GM19023 (cell line): ENCODE data around the gene GCK.
A peak's percentile ranks its signal among the peaks of the same experiment; 100 is the strongest.

ENCODE experiments used
- ATAC-seq: cut with Tn5 transposase; IDR thresholded peaks from one replicate; pipeline ENCODE4 v1.9.1; 2021; ENCODE audit warnings: mild to moderate bottlenecking, moderate library complexity; ENCODE audit not compliant: unreplicated experiment

Gene GCK

DNA sequence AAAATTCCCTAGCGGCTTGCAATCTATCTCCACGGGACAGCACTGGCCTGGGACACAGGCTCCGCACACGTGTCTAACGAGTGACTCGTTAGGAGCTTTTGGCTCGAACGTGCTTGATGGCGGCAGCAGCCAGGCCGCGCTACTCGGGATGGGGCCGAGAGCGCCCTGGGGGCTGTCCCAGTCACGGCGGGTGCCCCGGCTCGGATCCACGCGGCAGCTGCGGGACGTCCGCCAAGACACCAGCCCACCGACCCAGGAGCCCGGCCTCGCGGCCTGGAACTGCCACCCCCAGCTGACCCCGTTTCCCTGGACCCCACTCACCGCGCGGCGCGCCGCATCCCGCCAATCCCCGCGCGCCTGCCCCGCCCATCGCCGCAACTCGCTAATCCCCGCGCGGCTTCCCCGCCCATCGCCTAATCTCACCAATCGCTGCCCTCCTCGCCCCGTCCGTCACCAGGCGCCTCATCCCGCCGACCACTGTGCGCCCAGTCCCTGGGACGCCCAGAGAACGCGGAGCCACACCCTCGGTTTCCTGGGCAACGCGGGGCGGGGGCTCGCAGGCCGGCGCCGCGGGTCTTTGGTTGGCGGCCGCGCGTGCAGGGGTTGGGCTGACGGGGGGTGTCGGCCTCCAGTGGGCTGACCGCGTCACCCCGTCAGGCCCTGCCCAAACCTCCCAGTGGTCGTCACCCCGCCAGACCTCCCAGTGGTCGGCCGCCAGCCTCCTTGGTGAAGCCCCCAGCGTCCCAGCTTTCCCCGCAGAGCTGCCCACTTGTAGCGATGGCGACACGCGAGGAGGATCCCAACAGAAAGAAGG is 65.8 kb downstream of the GCK start, which contains the start of gene POLD2:
POLD2 (minus strand) TSS at position 359 of the 814 bp plus-strand sequence. CDS start 1,495 bp downstream, outside the sequence.
- ATAC-seq: peak; percentile 99

DNA sequence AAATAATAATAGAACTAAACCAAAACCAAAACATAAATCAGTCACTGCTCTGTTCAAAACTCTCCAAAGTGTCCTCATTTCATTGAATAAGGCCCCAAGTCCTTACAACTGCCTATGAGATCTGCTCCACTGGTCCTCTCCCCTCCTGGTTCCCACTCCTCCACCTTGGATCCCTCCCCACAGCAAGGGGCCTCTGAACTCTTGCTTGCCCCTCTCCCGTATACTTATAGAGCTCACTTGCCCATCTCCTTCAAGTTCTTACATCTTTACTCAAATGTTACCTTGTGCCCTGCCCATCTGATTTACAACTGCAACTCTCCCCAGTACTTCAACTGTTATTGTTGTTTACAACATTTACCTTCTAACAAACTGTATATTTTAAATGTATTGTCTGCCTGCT is 66.7 kb downstream of the GCK start:
- no peak for ATAC-seq

DNA sequence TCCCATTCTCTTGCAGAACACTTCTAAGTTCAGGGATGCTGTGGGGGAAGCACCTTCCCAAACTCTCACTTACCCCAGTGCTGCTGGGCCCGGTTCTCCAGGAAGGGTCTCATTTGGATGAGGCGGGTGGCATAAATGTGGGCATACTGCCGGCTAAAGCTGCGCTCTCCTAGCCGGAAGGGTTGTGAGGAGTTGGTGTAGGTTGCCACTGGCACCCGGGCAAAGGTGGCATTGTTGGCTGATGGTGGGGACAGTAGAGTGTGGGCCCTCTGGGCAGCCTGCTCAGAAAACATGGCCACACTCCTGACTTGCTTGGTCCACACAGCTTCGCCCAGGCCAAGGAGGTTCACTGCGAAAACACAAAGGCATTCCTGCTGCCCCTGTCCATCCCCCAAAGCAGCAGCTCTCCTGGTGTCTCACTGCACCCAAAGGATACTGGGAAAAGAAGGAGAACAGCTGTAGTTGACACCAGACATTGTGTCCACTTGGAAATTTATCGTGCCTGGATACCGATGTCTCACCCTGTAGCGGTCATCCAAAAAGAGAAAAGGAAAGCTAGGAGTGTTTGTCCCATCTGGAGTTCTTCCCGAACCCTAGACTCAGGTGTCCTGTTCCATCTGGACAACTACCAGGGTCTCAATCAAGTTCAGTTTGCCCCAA is 67.3 kb downstream of the GCK start:
- ATAC-seq: no peak

DNA sequence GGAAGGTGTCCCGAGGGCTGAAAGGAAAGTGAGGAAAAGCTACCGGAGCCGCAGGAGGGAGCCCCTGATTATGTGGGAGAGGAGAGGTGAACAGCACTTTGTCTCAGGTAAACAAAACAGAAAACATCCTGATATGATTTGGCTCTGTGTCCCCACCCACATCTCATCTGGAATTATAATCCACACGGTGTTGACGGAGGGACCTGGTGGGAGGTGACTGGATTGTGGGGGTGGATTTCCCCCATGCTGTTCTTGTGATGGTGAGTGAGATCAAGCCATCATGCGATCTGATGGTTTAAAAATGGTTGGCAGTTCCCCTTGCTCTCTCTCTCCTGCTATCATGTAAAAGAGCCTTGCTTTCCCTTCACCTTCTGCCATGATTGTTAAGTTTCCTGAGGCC is 68.8 kb downstream of the GCK start:
- ATAC-seq: no peak

DNA sequence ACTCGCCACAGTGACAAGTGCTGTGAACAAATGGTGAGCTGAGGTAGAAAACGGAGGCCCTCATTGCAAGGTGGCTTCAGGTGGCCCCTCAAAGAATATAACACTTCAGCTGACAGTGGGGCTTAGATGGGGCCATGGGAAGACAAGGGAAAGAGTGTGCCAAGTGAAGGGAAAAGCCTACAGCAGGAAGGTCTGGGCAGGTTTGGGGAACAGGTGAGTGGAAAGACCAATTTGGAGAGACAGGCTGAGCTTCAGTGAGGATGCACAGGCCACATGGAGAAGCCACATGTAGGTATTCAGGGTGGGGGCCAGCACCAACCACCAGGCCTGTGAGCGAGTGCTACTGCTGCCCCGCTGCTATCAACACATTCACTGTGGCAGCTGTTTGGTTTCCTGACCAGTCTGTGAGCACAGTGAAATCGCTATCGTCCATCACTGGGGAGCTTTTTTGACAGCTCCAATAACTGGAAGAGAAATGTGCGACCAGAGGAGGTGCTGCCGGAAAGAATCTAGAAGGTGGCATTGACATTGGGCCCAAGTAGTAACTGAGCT is 69.3 kb downstream of the GCK start:
- ATAC-seq: no peak

DNA sequence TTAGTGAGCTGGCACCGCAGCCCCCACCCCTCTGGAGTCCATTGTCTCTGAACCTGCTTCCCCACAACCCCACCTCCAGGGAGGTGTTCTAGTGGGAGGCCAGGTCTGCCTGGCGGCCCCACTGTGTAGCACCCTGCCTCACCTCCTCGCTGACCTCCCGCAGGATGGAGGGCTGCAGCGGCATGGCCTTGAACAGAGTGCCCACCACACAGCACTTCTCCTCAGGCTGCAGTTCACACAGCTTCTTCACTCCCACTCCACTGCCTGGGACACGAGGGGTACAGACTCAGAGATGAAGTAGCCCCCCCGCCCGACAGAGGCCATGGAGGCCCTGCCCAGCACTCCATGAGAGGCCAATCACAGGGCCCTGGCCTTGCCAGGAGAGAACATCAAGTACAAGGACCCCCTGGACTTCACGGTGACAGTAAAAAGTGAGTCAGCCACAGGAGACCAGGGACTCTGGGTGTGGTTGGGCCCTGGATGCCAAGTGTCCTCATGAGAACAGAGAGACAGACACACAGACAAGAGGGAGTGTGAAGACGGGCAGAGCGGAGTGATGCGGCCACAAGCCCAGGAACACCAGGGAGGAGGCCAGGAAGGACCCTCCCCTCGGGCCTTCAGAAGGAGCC is 71.3 kb downstream of the GCK start:
- ATAC-seq: no peak

DNA sequence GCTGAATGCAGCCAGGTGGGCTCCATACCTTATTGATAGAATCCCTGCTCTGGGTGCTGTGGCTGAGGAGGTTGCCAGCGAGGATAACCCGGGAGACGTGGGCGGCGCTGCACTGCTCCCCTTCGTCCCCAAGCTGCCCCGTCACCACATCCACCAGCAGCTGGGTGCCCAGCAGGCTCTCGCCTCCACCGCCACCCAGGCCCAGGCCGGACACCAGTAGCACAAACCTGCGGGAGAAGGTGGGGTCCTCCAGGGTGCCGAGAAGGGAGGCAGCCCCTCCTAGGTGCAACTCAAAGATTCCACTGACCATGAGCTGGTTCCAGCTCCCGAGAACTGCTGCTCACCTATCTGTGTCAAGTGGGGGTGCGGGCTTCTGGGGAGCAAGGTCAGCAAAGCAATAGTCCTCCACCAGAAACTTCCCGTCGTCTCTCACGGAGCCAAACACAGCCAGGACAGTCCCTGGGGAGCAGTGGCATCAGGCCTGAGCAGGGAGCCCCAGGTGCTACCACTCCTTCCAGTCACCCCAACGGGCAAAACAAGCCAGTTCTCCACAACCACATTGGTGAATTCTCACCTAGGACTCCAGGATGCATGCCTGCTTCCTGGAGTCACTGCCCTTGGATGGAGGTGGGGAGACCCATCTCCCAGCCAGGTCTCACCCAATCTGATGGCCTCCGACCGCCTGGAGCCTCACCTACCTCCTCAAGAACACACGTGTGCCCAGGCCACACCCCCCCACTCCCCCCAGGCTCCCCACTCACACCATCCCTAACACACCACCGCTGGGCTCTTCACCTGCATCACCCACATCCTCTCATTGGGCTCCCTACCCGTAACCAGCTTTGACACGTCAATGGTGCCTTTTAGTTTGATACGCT is 72.2 kb downstream of the GCK start:
- no peak for ATAC-seq

DNA sequence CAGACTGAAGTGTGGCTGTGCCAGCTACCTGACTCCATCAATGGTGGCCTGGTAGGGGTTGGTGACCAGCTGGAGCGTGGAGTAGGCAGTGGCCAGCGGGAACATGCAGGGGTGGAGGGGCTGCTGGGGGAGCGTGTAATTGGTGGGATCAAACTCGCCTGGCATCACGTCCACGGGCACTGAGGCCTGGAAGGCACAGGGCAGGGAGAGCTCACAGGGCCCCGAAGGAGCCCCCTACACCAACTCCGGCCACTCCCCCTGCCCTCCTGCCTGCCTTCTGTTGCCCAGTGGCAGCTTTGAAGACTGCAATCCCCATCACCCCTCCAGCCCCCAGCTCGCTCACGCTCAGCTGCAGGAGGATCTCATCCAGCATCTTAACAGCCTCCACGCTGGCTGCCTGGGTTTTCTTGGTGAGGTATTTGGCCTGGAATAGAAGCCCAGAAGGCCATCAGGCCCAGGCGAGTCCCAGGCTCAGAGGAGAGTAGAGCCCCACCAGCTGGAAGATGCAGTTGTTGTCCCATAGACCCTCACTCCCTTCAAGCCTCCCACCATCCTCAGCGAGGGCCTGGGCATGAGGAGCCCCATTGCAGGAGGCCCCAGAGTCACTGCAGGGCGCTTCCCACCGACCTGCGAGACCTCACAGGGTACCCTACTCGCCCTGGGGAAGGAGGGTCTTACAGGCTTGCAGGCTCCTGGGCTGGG is 73.0 kb downstream of the GCK start:
- no peak for ATAC-seq

DNA sequence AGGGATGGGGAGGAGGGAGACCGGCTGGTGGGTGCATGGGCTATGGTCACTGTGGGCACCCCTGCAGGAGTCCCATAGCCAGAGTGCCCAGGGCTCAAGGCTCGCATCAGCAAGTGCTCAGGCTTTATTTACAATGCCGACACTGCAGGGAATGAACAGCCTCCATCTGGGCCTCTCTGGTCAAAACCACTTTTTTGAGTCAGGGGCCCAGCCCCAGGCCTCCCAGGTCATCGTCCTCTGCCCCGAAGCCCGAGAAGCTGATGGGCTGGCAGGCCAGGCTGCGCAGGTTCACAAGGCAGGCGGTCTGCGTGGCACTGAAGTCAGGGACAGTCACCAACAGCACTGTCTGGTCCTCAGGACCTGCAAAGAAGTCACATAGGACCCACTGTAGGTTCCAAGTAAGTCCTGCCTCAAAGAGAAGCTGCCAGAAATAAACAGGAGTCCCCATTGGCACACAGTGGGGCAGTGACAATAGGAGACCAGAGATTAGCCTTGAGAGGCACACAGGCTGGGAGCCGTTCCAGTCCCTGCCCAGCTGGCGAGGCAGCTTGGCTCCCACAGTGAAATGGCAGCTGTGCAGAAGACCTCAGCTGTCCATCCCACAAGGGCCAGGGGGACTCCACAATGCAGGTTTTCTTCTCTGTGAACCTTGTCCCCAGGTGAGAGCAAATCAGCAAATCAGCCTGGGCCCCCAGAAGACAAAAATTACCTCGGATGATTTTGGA is 74.5 kb downstream of the GCK start:
- ATAC-seq: no peak

DNA sequence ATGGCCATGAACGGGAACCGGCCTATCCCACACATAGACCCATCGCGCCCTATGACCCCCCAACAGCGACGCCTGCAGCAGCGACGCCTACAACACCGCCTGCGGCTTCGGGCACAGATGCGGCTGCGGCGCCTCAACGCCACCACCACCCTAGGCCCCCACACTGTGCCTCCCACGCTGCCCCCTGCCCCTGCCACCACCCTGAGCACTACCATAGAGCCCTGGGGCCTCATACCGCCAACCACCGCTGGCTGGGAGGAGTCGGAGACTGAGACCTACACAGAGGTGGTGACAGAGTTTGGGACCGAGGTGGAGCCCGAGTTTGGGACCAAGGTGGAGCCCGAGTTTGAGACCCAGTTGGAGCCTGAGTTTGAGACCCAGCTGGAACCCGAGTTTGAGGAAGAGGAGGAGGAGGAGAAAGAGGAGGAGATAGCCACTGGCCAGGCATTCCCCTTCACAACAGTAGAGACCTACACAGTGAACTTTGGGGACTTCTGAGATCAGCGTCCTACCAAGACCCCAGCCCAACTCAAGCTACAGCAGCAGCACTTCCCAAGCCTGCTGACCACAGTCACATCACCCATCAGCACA is 75.4 kb downstream of the GCK start:
- ATAC-seq: no peak

DNA sequence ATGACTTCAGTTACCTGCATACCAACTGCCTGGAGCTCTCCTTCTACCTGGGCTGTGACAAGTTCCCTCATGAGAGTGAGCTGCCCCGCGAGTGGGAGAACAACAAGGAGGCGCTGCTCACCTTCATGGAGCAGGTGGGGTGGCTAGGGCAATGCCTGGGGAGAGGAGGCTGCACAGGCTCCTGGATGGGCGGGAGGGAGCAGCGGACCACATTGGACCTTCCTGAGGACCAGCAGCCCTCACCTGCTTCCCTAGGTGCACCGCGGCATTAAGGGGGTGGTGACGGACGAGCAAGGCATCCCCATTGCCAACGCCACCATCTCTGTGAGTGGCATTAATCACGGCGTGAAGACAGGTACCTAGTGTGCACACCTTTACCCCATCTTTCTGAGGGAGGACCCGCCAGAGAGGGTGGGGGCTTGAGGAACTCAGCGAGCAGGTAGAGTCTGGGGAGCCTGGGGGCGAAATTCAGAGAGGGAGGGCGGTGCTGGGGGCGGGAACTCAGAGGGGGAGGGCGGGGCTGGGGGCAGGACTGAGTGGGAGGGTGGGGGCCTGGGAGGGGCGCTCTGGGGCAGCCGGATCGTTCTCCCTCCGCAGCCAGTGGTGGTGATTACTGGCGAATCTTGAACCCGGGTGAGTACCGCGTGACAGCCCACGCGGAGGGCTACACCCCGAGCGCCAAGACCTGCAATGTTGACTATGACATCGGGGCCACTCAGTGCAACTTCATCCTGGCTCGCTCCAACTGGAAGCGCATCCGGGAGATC is 76.1 kb downstream of the GCK start:
- no peak for ATAC-seq

DNA sequence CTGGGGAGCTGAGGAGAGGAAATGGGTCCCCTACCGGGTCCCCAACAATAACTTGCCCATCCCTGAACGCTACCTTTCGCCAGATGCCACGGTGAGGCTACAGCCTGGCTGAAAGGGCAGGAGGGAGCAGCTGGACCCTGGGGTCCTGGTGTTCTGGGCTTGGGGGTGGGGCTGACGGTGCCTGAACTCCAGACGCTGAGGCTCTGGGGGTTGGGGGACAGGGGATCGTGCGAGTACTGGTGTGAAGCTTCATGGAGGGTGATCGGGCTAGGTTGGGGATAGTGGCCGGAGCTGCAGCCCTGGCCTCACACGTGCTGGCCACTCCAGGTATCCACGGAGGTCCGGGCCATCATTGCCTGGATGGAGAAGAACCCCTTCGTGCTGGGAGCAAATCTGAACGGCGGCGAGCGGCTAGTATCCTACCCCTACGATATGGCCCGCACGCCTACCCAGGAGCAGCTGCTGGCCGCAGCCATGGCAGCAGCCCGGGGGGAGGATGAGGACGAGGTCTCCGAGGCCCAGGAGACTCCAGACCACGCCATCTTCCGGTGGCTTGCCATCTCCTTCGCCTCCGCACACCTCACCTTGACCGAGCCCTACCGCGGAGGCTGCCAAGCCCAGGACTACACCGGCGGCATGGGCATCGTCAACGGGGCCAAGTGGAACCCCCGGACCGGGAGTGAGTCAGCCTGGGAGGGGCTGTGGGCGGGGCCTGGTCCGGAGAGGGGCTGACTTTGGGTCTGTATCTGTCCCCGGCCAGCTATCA is 76.8 kb downstream of the GCK start:
- ATAC-seq: no peak

DNA sequence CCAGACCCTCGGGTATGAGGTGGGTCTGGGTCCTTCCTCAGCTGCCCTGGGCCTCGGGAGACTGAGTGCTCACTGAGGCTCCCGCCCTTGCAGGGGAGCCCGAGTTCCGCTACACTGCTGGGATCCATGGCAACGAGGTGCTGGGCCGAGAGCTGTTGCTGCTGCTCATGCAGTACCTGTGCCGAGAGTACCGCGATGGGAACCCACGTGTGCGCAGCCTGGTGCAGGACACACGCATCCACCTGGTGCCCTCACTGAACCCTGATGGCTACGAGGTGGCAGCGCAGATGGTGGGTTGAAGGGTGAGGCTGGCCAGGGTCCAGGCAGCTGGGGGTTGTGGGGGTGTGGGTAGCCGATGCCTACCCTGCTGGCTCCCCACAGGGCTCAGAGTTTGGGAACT is 77.5 kb downstream of the GCK start:
- ATAC-seq: no peak

DNA sequence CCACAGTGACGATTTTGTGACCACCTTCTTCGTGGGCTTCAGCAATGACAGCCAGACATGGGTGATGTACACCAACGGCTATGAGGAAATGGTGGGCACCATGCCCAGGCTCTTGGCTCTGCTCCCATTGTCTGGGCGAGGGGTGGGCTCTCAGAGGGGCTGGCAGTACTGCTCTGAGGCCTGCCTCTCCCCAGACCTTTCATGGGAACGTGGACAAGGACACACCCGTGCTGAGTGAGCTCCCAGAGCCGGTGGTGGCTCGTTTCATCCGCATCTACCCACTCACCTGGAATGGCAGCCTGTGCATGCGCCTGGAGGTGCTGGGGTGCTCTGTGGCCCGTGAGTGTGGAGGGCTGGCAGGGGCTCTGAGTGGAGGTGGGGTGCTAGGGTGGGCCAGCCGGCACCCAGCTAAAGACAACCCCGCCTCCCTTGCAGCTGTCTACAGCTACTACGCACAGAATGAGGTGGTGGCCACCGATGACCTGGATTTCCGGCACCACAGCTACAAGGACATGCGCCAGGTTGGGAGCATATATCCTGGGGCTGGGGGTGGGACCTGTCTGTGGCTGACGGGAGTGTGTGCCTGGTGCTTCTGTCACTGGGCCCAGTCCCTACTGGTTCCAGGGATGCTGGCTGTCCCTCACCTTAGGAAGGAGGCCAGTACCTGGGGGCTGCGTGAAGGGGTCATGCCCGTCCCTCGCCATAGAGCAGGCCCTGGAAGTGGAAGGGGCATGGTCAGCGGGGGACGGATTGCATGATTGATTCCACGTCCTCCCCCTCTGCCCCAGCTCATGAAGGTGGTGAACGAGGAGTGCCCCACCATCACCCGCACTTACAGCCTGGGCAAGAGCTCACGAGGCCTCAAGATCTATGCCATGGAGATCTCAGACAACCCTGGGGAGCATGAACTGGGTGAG is 78.3 kb downstream of the GCK start:
- no peak for ATAC-seq

DNA sequence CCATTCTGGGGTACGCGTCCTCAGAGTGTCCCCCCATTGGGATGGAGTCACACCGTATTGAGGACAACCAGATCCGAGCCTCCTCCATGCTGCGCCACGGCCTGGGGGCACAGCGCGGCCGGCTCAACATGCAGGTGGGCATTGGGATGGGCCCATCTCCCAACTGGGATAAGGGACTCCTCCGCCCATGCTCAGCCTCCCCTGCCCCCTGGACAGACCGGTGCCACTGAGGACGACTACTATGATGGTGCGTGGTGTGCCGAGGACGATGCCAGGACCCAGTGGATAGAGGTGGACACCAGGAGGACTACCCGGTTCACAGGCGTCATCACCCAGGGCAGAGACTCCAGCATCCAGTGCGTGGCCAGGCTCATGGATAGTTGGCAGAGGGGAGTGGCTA is 79.2 kb downstream of the GCK start:
- ATAC-seq: no peak
